Tibial nerve (tissue), 3 donors: ENCODE data around the gene USP34.

Experiments
- CTCF ChIP-seq, 5 experiments: fragments of 200-600 bp in 3 of 5; fragments of 450-650 bp in 2 of 5; sonication (generic) in 3 of 5; IDR thresholded peaks; one replicate each; pipeline ENCODE4 v1.5.1; 2016 to 2019; ENCODE audit warnings: antibody characterized with exemption in 5 of 5, mild to moderate bottlenecking in 3 of 5, moderate library complexity in 2 of 5
- POLR2A ChIP-seq, 2 donors: fragments of 450-650 bp; IDR thresholded peaks; one replicate each; pipeline ENCODE4 v1.6.1; 2017; ENCODE audit warnings: antibody characterized with exemption in 2 of 2, mild to moderate bottlenecking in 2 of 2, moderate library complexity in 2 of 2

- no peak for TF ChIP-seq CTCF (IDR thresholded peaks at IDR 0.05)
- no peak for TF ChIP-seq POLR2A (IDR thresholded peaks at IDR 0.05)
These were observed 319.5 kb downstream of the USP34 start for GRCh38 chr2:61151436-61151835.
